Measurements from ENCODE around the gene RFT1.

Gene RFT1

DNA sequence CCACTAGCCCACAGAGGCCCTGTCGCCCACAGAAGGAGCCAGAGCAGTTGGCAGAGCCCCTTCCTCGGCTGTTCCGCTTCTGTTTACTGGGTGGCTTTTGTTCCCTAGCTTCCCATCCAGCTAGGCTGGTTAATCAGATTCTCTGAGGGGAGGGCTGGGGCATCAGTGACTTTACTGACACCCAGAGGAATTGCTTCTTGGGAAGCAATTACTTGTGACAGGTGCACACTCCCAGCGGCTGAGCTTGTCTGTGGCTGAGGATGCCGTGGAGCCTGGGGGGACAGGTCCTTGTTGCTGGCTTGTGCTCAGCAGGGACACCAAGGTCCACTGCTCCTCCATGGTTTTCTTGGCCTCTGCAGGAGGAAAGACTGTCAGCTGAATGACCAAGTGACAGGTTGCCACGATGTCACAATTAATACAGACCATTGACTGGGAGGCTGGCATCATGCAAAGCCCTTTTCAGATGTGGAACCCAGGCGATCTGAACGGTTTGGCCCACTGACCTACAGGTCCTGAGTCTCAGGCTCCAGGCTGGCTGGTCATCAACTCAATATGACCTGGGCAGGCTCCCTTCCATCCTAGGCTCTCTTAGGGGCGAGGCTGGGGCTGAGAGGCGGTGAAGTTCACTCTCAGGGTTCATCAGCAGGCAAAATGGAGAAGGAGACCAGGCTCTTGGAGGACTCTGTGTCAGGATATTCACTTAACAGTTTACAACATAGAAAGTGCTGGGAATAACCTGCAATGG is 52.6 kb downstream of the RFT1 start:
- DNase-seq (ENCODE audit: insufficient read length, low spot score) (no peak), FAIRE-seq (no peak)
- no peak for TF ChIP-seq TAF1 (IDR thresholded peaks at IDR 0.05; ENCODE audit: low read depth, low read length)
- no peak for TF ChIP-seq POLR2AphosphoS5 (IDR thresholded peaks at IDR 0.05; ENCODE audit: low read depth, low read length)
- TF ChIP-seq PAX5 (IDR thresholded peaks at IDR 0.05; ENCODE audit: insufficient read depth, low read length, severe bottlenecking) = no peak
- no peak for TF ChIP-seq POU2F2 (IDR thresholded peaks at IDR 0.05; ENCODE audit: low read depth, low read length)
- no peak for TF ChIP-seq SPI1 (IDR thresholded peaks at IDR 0.05; ENCODE audit: low read depth, low read length)

DNA sequence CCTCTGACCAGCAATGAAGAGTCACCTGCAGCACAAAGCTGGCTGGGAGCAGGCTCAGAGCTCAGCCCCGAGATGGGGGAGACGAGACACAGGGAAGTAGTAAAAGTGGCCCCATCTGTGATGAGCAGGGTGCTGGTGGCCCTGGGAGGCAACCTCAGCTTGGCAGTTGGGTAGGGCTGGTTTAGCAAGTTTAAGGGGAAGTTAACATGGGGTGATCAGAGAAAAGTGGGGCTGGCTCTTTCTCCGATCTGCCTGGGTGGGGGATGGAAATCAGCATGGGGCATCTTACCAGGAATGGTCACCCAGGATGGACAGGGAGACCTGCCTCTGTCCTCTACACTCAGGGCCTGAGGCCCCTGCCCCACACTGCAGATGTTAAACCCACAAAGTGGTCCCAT is 54.5 kb downstream of the RFT1 start:
- FAIRE-seq (no peak), DNase-seq (ENCODE audit: insufficient read length, low spot score) (no peak)
- TF ChIP-seq PAX5 (IDR thresholded peaks at IDR 0.05; ENCODE audit: insufficient read depth, low read length, severe bottlenecking) = no peak

DNA sequence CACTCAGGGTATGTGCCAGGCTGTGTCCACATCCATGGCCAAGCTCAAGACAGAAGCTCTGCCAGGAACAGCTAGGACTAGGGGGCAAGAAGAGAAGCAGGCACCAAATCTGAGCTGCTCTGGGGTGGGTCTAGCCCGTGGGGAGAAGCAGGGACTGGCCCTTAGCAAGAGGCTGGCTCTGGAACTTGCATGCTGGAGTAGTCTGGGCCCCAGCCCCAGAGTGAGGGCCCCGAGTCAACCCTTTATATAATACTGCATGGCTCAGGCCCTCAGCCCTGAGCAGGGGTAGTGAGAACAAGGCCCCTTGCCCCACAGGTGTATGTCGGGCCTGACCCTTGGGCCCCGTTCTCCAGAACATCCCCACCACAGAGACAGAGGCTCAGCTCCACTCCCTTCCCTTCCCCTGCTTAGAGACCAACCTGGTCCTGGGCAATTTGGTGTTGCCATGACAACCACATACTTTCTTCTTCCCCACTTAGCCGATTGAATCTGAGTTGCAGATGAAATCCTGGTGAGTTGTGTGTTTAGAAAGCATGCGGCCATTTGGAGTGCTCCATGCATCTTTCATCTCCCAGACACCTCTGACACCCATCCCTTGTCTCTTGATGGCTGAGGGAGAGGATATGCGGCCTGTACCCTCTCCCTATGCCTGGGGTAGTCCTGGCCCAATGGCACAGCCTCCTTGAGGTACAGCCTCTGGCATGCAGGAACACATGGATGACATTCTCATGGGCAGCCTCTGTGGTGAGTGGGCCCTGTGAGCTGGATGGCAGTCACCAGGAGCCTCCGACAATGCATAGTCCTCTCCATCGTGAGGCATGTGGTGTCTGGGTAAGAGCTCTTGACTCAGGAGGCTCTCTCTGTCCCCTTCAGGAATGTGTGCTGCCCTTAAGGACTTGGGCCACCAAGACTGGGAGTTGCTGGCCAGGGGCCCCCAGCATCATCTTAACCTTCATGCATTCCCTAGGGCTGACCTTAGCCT is 55.2 kb downstream of the RFT1 start:
- TF ChIP-seq SPI1 (IDR thresholded peaks at IDR 0.05; ENCODE audit: low read depth, low read length) (no peak), POLR2AphosphoS5 (IDR thresholded peaks at IDR 0.05; ENCODE audit: low read depth, low read length) (no peak), PAX5 (IDR thresholded peaks at IDR 0.05; ENCODE audit: insufficient read depth, low read length, severe bottlenecking) (no peak), POU2F2 (IDR thresholded peaks at IDR 0.05; ENCODE audit: low read depth, low read length) (no peak)
- DNase-seq (ENCODE audit: insufficient read length, low spot score) (no peak), FAIRE-seq (no peak)

DNA sequence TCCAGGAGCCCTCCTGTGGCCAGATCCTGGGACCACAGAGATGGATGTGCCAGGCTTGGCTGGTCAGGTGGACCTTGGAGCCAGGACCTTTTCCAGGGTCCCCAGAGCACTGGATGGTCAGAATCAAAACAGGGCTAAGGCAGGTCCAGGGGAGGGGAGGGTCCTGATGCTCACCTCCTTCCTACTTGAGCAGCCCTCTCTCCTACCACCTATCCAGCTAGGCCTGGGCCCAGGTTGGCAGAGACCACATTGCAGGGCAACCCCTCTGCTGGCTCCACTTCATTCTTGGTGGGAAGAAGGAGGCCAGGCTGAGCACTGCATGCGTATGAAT is 55.9 kb downstream of the RFT1 start:
- no peak for TF ChIP-seq POLR2AphosphoS5 (IDR thresholded peaks at IDR 0.05; ENCODE audit: low read depth, low read length)
- no peak for TF ChIP-seq SPI1 (IDR thresholded peaks at IDR 0.05; ENCODE audit: low read depth, low read length)
- TF ChIP-seq POU2F2 (IDR thresholded peaks at IDR 0.05; ENCODE audit: low read depth, low read length) = no peak
- no peak for TF ChIP-seq TAF1 (IDR thresholded peaks at IDR 0.05; ENCODE audit: low read depth, low read length)
- no peak for TF ChIP-seq POLR2A (IDR thresholded peaks at IDR 0.05; ENCODE audit: low read depth, low read length)
- no peak for TF ChIP-seq PAX5 (IDR thresholded peaks at IDR 0.05; ENCODE audit: insufficient read depth, low read length, severe bottlenecking)
- FAIRE-seq (no peak), DNase-seq (ENCODE audit: insufficient read length, low spot score) (no peak)

DNA sequence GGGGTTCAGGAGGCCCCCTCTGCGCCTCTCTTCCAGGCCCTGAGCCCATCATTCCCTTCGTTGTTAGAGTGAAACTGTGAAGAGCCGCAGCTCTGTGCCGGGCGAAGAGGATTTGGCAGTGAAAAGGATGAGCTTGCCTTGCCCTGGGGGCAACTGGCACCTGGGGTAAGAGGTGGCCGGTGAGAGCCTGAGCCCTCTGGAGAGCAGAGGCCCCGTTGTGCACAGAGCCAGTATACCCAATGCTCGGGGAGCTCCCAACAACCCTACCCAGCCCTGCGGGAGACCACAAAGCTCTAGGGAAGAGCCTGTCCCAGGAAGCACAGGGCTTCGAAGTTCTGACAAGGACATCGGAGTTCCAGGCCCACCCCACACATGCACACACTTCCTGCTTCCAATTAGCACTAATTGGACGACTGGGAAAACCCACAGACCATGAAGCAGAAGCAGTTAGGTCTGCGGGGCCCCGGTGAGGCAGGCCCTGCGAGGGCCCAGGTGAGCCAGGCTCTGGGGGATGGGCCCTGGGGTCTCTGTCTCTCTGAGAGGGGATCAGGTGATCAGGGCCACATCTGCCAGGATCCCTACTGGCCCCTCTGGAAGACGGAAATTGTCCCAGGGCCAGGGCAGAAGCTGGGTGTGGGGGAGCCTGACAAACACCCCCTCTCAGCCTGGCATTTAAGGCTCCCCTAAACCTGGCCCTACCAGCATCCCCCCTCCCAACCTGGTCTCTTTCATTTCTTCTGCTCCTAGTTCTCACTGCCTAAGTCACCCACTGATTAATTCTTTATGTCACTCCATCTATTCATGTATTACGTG is 56.5 kb downstream of the RFT1 start:
- no peak for TF ChIP-seq POLR2AphosphoS5 (IDR thresholded peaks at IDR 0.05; ENCODE audit: low read depth, low read length)
- no peak for TF ChIP-seq PAX5 (IDR thresholded peaks at IDR 0.05; ENCODE audit: insufficient read depth, low read length, severe bottlenecking)
- FAIRE-seq (no peak), DNase-seq (ENCODE audit: insufficient read length, low spot score) (no peak)

DNA sequence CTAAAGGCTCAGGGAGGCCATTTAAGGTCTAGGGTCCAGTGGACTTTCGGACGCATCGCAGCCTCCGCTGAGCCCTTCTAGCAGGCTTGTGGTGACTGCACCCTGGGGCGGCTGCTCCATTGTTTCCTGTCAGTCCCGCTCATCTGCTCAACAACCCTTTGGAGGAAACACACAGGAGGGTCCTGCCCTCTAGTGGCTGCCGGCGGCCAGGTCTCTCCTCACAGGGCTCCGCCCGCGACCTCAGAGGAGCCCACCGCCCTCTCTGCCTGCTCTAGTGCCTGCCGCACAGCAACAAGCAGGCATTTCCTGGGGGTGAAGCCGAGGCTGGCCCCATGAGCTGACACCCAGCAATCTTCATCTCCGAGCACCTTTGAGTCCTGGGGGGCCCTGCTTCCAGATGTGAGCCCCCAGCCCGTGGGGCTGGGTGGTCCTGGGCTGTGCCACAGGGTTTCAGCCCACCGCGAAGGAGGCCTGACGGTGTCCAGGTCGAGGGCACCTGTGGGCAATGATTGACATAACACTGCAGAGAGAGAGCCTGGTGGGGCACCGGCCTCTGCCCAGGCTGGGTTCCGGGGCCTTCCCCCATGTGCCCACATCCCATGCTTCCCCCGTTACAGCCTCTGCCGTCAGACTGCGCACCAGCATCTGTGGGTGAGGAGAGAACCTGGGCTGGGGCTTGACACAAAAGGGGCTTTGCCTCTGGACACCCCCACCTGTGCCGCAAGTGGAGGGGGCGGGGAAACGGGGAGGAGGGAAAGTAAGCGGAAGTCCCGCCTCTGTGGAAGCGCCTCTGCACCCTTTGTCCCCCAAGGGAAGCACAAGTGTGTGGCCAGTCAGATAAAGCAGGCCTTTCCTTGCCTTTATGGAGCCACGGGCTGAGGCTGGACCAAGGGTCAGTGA is 57.3 kb downstream of the RFT1 start:
- DNase-seq (ENCODE audit: insufficient read length, low spot score) = peak; percentile 81
- TF ChIP-seq PAX5 (IDR thresholded peaks at IDR 0.05; ENCODE audit: insufficient read depth, low read length, severe bottlenecking) (no peak), POLR2A (IDR thresholded peaks at IDR 0.05; ENCODE audit: low read depth, low read length) (peak; percentile 32; the same call in 1 of the 2 replicates), SPI1 (IDR thresholded peaks at IDR 0.05; ENCODE audit: low read depth, low read length) (peak; percentile 56)
- peak; percentile 98 for FAIRE-seq

DNA sequence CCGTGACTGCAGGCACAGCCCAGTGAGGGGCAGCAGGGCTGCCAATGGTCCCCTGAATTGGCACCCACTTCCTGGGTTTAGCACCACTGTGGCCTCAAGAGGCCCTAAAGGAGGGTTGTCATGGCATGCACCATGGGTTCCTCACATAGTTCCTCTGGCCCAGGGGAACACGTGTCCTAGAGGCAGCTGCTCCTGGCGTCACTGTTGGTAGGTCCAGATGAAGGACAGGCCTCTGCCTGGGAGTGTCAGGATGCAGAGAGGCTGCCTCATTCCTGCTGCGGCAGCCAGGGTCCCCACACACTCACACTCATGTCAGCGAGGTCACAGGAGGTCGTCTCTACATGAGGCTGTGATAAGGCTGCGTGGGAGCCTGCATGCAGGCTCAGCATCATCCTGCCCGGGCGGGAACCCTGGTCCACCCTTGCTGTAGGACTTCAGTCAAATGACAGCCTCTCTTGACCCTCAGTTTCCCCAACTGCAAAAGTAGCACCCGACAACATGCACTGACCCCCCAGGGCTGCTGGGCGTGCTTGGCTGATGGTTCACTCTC is 58.3 kb downstream of the RFT1 start:
- FAIRE-seq = no peak
- no peak for DNase-seq (ENCODE audit: insufficient read length, low spot score)
- TF ChIP-seq POU2F2 (IDR thresholded peaks at IDR 0.05; ENCODE audit: low read depth, low read length) (no peak), POLR2AphosphoS5 (IDR thresholded peaks at IDR 0.05; ENCODE audit: low read depth, low read length) (no peak), TAF1 (IDR thresholded peaks at IDR 0.05; ENCODE audit: low read depth, low read length) (no peak), SPI1 (IDR thresholded peaks at IDR 0.05; ENCODE audit: low read depth, low read length) (no peak), PAX5 (IDR thresholded peaks at IDR 0.05; ENCODE audit: insufficient read depth, low read length, severe bottlenecking) (no peak), POLR2A (IDR thresholded peaks at IDR 0.05; ENCODE audit: low read depth, low read length) (no peak)

DNA sequence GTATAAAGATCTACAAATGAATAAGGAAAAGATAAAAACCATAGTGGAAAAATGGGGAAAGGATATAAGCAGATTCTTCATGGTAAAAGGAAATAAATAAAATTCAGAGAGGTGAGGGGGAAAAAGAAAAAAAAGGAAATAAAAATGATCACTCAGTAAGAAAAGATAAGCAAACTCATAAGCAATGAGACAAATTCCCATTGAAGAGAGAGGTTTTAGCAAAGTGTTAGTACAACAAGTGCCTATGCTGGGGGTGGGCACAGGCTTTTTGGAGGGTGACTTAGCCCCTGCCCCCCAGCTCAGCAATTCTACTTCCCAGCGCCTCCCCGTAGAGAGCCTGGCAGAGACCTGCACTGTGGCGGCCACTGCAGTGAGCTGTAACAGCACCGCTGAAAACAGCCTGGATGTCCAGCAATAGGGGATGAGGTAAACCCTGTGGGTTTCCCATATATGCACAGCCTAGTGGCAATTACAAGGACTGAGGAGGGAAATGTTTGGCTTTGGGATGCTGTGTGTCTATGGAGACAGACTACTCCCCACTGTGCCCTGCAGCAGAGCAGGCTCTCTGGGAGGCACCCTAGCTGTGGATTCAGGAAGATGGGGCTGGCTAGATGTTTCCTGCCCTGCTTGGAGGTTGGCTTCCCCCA is 60.7 kb downstream of the RFT1 start:
- DNase-seq (ENCODE audit: insufficient read length, low spot score) (no peak), FAIRE-seq (no peak)
- TF ChIP-seq POLR2A (IDR thresholded peaks at IDR 0.05; ENCODE audit: low read depth, low read length) (no peak), POU2F2 (IDR thresholded peaks at IDR 0.05; ENCODE audit: low read depth, low read length) (no peak), POLR2AphosphoS5 (IDR thresholded peaks at IDR 0.05; ENCODE audit: low read depth, low read length) (no peak), PAX5 (IDR thresholded peaks at IDR 0.05; ENCODE audit: insufficient read depth, low read length, severe bottlenecking) (no peak), TAF1 (IDR thresholded peaks at IDR 0.05; ENCODE audit: low read depth, low read length) (no peak), SPI1 (IDR thresholded peaks at IDR 0.05; ENCODE audit: low read depth, low read length) (no peak)
